Endothelial cell of umbilical vein (primary cell): Measurements from ENCODE around the gene ZNF366.

Experiments
- JUN ChIP-seq: IDR thresholded peaks from 2 replicates; pipeline ENCODE4 v1.6.1; 2011; ENCODE audit warnings: borderline replicate concordance, low read depth; ENCODE audit not compliant: insufficient read length, insufficient read depth
- POLR2A ChIP-seq: IDR thresholded peaks from 2 replicates; pipeline ENCODE4 v1.6.1; 2012; ENCODE audit warnings: low read depth, mild to moderate bottlenecking, control low read depth, low read length
- POLR2AphosphoS5 ChIP-seq: IDR thresholded peaks from 2 replicates; pipeline ENCODE4 v1.6.1; 2012; ENCODE audit warnings: low read depth, mild to moderate bottlenecking, control low read depth, low read length, moderate library complexity; ENCODE audit not compliant: insufficient read depth
- TF ChIP-seq, protein P1 (sequence below), 2 donors: IDR thresholded peaks; 1 replicate in 1 of 2; 2 replicates in 1 of 2; pipeline ENCODE4 v1.5.1; 2011; ENCODE audit warnings: low read length in 2 of 2, mild to moderate bottlenecking in 2 of 2, moderate library complexity in 2 of 2, control low read depth in 1 of 2, inconsistent platforms in 1 of 2, low read depth in 1 of 2; ENCODE audit not compliant: insufficient read depth in 1 of 2; ENCODE audit errors: extremely low read depth in 1 of 2

DNA sequence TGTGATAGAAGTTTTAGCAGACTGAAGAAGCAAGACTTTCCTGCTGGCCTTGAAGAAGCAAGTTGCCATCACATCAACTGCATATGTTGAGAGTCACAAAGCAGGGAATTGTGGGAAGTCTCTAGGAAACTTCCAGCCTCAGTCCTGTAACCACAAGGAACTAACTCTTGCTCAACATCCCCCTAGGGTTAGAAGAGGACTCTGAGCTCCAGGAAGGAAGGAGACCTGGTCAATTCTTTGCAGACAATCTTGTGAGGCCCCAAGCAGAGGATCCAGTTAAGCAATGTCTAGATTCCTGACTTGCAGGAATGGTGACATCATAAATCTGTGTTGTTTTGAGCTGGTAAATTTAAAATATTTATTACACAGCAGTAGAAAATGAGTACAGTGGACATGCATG lies 18.6 kb upstream of the ZNF366 start:
- no peak for TF ChIP-seq JUN
- TF ChIP-seq, protein P1, sequence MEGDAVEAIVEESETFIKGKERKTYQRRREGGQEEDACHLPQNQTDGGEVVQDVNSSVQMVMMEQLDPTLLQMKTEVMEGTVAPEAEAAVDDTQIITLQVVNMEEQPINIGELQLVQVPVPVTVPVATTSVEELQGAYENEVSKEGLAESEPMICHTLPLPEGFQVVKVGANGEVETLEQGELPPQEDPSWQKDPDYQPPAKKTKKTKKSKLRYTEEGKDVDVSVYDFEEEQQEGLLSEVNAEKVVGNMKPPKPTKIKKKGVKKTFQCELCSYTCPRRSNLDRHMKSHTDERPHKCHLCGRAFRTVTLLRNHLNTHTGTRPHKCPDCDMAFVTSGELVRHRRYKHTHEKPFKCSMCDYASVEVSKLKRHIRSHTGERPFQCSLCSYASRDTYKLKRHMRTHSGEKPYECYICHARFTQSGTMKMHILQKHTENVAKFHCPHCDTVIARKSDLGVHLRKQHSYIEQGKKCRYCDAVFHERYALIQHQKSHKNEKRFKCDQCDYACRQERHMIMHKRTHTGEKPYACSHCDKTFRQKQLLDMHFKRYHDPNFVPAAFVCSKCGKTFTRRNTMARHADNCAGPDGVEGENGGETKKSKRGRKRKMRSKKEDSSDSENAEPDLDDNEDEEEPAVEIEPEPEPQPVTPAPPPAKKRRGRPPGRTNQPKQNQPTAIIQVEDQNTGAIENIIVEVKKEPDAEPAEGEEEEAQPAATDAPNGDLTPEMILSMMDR (IDR thresholded peaks at IDR 0.05; ENCODE audit: extremely low read depth in 1 of 2, insufficient read depth in 1 of 2, low read depth in 1 of 2, low read length in 2 of 2), result no peak
- no peak for TF ChIP-seq POLR2AphosphoS5
- TF ChIP-seq POLR2A, result no peak
